ENCODE results near the gene GOLIM4.

DNA sequence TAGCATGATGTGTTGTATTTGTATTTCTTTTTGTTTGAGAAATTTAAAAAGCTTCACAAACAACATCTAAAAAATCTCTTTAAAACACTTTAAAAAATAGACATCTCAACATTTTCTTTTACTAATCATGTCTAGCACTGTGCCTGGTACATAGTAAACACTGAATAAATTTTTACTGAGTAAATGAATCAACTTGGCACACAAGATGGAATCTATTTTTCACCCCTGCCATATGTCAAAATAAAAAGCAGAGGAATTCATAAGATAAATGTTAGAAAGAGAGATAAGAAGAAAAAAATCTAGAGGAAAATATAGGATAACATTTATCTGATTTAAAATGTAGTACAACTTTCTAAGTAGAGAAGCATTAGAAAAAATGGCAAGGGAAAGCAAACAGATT, 8.6 kb upstream of the GOLIM4 start:
- TF ChIP-seq, protein P1, sequence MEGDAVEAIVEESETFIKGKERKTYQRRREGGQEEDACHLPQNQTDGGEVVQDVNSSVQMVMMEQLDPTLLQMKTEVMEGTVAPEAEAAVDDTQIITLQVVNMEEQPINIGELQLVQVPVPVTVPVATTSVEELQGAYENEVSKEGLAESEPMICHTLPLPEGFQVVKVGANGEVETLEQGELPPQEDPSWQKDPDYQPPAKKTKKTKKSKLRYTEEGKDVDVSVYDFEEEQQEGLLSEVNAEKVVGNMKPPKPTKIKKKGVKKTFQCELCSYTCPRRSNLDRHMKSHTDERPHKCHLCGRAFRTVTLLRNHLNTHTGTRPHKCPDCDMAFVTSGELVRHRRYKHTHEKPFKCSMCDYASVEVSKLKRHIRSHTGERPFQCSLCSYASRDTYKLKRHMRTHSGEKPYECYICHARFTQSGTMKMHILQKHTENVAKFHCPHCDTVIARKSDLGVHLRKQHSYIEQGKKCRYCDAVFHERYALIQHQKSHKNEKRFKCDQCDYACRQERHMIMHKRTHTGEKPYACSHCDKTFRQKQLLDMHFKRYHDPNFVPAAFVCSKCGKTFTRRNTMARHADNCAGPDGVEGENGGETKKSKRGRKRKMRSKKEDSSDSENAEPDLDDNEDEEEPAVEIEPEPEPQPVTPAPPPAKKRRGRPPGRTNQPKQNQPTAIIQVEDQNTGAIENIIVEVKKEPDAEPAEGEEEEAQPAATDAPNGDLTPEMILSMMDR (IDR thresholded peaks at IDR 0.05) = no peak
- no peak for TF ChIP-seq POLR2A (IDR thresholded peaks at IDR 0.05)
